Measurements from ENCODE around the gene TUNAR. TPM values are rescaled to one million over a fixed set of nuclear protein-coding genes. Genes with fewer than 3 reads are reported as not detected.

TUNAR gene
- total and polyA plus RNA-seq, 2 experiments from 2014 or later, result 23.1 to 56.2 TPM

GRCh38 chr14:95931384-95931783, 54.8 kb downstream of the TUNAR start:
- no peaks in the 10 kb centered on the region for H3K36me3 ChIP-seq (ENCODE audit: insufficient read depth)
- H3K9me3 Mint-ChIP-seq, result no peaks in the 10 kb centered on the region
- H3K4me1 Mint-ChIP-seq, result peaks cover 11% of the 10 kb centered on the region
- peaks cover 4% of the 10 kb centered on the region for H3K27me3 Mint-ChIP-seq (ENCODE audit: insufficient read depth, low read depth, poor library complexity)
- no peaks in the 10 kb centered on the region for H4K20me1 ChIP-seq (replicated peaks; ENCODE audit: insufficient read depth)
- H3K9me2 ChIP-seq (ENCODE audit: insufficient read depth), result peaks cover 28% of the 10 kb centered on the region; the same call in 1 of the 2 replicates
- H3K79me2 ChIP-seq (replicated peaks; ENCODE audit: insufficient read depth), result no peaks in the 10 kb centered on the region
- no peak overlapping the region for H3K4me3 ChIP-seq
- no peak overlapping the region for H3K27ac Mint-ChIP-seq
- H3K36me3 Mint-ChIP-seq (ENCODE audit: low read depth), result no peaks in the 10 kb centered on the region
- DNase-seq (ENCODE audit: low spot score) (no peak), ATAC-seq (no peak)
- H3K27ac ChIP-seq (ENCODE audit: low read depth), result no peak overlapping the region
- H3K4me1 ChIP-seq (ENCODE audit: insufficient read depth), result peaks cover 20% of the 10 kb centered on the region
- H3K27me3 ChIP-seq (ENCODE audit: insufficient read depth), result no peaks in the 10 kb centered on the region
- H3F3A ChIP-seq (replicated peaks; ENCODE audit: low read depth), result no peaks in the 10 kb centered on the region
- TF ChIP-seq ZNF331 (CRISPR knock-in tag; IDR thresholded peaks at IDR 0.05; ENCODE audit: low read depth) (no peak), JUNB (IDR thresholded peaks at IDR 0.05; ENCODE audit: unreplicated experiment) (no peak), NANOG (IDR thresholded peaks at IDR 0.05; ENCODE audit: borderline replicate concordance) (no peak)
- H3K4me2 ChIP-seq, result no peak overlapping the region
- no peak overlapping the region for H2AFZ ChIP-seq
- no peak overlapping the region for H3K4me3 Mint-ChIP-seq

- Mint-ChIP-seq H3K27me3 (ENCODE audit: insufficient read depth, low read depth, poor library complexity) (peaks cover 5% of the 10 kb centered on the region), H3K4me3 (no peak overlapping the region), H3K9me3 (no peaks in the 10 kb centered on the region; the same call in 2 of the 3 replicates), H3K27ac (no peak overlapping the region), H3K36me3 (ENCODE audit: low read depth) (no peaks in the 10 kb centered on the region), H3K4me1 (no peaks in the 10 kb centered on the region; the same call in 2 of the 3 replicates)
- H3K27ac ChIP-seq (ENCODE audit: low read depth), result no peak overlapping the region
- peak; percentile 81 for DNase-seq (ENCODE audit: low spot score)
- no peak for TF ChIP-seq ZNF462 (CRISPR knock-in tag; IDR thresholded peaks at IDR 0.05)
- peak; percentile 96 for TF ChIP-seq REST (IDR thresholded peaks at IDR 0.05; ENCODE audit: unreplicated experiment)
- H3K4me3 ChIP-seq, result no peak overlapping the region
- H2AFZ ChIP-seq, result no peak overlapping the region
- ATAC-seq, result peak; percentile 82
- H3K4me1 ChIP-seq (ENCODE audit: insufficient read depth), result peaks cover 6% of the 10 kb centered on the region; the same call in 1 of the 2 replicates
- no peaks in the 10 kb centered on the region for H3F3A ChIP-seq (replicated peaks; ENCODE audit: low read depth)
- H3K4me2 ChIP-seq, result no peak overlapping the region
- H4K20me1 ChIP-seq (replicated peaks; ENCODE audit: insufficient read depth), result no peaks in the 10 kb centered on the region
- 0 out of 2 replicates have a peak, but pooled peaks cover 4% of the 10 kb centered on the region for H3K36me3 ChIP-seq (ENCODE audit: insufficient read depth)
- H3K79me2 ChIP-seq (replicated peaks; ENCODE audit: insufficient read depth), result no peaks in the 10 kb centered on the region
- peaks cover 43% of the 10 kb centered on the region for H3K9me2 ChIP-seq (ENCODE audit: insufficient read depth)
- no peaks in the 10 kb centered on the region for H3K27me3 ChIP-seq (ENCODE audit: insufficient read depth)
Observed at GRCh38 chr14:95935228-95935822, 58.7 kb downstream of the TUNAR start.
